ELR (cell line): ENCODE data around the gene ITGA2B.
"Not testable (repeated sequence)": the region's sequence is repeated elsewhere in the genome, so short reads cannot be mapped to it uniquely, and the experiment has no call there.

Experiments
- DNase-seq: peaks from one replicate; pipeline ENCODE4 v3.0.0-alpha.2; 2015; ENCODE audit warnings: low read depth

ITGA2B gene

DNA sequence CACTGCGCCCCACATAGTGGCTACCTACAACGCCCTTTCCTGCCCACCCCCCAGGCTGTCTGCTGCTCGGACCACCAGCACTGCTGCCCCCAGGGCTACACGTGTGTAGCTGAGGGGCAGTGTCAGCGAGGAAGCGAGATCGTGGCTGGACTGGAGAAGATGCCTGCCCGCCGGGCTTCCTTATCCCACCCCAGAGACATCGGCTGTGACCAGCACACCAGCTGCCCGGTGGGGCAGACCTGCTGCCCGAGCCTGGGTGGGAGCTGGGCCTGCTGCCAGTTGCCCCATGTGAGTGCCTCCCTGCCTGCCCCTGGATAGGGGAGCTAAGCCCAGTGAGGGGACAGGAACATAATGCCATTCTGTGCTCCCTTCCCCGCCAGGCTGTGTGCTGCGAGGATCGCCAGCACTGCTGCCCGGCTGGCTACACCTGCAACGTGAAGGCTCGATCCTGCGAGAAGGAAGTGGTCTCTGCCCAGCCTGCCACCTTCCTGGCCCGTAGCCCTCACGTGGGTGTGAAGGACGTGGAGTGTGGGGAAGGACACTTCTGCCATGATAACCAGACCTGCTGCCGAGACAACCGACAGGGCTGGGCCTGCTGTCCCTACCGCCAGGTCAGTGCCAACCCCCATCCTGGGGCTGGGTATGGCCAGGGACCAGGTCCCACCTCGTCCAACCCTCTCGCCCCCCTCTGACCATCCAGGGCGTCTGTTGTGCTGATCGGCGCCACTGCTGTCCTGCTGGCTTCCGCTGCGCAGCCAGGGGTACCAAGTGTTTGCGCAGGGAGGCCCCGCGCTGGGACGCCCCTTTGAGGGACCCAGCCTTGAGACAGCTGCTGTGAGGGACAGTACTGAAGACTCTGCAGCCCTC, 37.3 kb downstream of the ITGA2B start:
- no peak for DNase-seq

- DNase-seq = no peak
These were observed 38.0 kb downstream of the ITGA2B start for GRCh38 chr17:44351464-44351863.

GRCh38 chr17:44350733-44351226, 38.7 kb downstream of the ITGA2B start:
- DNase-seq = peak; percentile 74

DNA sequence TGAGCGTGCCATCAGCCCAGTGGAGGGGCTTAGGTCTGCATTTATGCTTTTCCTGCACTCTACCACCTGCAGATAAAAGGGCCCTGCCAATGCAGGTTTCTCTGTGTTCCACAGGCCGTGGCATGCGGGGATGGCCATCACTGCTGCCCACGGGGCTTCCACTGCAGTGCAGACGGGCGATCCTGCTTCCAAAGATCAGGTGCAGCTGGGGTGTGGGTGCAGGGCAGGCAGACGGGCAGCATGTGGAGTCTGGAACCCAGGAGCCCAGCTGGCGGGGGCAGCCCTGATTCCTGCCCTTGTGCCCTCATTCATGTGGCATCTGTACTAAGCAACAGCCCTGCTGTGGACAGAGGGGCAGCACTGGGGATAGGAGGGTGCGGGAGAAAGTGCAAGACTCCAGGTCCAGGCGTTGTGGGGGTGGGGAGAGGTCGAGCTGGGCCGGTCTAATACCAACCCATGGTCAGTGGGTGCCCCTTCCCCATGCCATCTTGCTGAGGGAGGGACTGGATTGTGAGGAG, 39.8 kb downstream of the ITGA2B start:
- DNase-seq = no peak

GRCh38 chr17:44348988-44349364, 40.5 kb downstream of the ITGA2B start:
- DNase-seq = no peak

DNA sequence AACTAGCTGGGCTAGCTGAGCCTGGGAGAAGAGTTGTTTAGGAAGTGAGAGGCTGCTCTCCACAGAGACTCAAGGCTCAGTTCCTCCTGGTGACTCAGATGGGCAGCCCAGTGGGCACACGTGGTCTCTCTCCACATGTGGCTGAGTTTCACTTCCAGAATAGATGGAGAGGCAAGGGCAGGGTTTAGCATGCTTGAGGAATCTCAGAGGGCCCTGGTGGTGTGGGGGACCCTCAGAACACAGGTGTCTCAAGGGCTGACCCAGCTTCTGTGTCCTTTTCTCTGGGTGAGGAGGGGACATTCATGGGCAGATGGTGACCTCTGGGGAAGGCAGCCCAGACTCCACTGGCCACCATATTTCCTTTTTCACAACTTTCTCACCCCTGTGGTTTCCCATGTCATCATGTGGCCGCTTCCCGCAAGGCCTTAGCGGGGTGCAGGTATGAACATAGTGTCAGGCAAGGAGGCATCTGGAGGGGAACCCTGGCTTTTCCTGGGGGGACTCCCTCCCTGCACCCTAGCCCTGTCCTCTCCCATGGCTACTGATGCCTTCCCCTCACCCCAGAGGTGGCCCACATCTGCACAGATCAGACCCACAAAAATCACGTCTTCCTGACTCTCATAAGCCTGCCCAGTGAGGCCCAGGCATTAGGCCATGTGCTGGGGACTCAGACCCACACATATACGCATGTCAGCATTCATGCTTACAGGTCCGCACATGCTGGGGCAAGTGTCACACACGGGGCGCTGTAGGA, 41.0 kb downstream of the ITGA2B start:
- DNase-seq = peak; percentile 78

DNA sequence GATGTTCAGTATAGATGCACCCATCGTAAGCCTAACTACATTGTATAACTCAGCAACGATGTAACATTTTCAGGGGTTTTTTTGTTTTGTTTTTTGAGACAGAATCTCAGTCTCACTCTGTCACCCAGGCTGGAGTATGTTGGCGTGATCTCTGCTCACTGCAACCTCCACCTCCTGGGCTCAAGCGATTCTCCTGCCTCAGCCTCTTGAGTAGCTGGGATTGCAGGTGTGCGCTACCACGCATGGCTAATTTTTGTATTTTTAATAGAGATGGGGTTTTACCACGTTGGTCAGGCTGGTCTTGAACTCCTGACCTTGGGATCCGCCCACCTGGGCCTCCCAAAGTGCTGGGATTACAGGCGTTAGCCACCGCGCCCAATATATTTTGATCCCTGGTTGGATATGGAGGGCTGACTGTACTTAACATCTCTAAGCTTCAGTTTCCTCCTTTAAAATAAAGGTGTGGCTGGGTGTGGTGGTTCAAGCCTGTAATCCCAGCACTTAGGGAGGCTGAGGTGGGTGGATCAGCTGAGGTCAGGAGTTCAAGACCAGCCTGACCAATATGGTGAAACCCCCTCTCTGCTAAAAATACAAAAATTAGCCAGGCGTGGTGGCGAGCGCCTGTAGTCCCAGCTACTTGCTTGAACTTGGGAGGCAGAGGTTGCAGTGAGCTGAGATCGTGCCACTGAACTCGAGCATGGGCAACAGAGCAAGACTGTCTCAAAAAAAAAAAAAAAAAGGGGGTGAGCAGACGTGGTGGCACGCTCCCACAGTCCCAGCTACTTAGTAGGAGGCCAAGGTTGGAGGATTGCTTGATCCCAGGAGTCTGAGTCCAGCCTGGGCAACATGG, 42.0 kb downstream of the ITGA2B start:
- not testable (repeated sequence) for DNase-seq

DNA sequence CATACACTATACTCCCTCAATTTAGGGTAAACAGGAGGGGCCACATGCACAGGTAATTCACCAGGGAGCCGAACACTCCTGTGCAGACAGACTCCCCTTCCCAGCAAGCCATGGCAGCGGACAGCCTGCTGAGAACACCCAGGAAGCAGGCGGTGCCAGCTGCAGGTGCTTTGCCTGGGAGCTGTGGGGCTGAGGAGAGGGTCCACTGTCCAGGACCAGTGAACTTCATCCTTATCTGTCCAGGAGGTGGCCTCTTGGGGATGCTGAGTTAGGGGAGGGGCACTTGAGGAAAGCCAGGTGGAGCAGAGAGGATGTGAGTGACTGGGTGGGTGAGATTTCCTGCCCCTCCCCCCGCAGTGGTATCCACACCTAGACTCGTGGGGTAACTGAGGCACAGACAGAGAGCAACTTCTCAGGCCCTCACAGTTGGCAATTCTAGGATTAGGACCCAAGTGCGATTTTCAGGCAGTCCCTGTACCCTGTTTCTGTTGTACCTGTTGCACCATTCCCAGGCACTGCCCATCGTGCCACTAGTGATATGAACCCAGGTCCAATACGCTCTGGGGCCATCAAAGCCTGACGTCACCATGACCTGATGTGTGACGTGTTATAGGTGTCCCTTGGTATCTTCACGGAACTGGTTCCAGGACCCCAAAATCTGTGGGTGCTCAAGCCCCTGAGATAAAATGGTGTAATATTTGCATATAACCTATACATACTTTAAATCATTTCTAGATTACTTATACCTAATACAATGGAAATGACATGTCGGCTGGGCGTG, 43.2 kb downstream of the ITGA2B start:
- no peak for DNase-seq

DNA sequence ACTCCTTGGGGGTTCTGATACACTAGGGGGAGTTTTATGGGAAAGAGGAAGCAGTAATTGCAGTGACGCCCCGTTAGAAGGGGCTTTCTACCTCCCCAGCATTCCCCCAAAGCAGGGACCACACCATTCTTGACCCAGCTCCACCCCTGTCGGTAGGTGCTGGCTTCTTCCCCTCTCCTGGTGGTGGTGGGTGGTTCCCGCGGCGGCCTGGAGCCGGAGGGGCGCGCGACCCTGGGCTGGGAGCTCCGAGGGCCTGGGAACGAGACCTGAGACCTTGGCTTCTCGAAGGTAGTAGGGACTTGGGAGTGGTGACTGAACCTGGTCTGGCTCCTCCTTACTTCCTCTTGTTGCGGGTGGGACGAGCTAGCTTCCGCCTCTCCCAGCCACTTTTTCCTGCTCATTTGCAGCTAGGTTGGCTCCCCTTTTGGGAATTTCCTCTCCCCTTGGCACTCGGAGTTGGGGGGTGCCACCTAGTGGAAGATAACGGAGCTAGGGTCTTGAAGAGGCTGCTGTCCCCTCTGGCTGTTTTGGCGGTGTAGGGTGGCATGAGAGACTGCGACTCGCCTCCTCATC, 43.9 kb downstream of the ITGA2B start:
- peak; percentile 86 for DNase-seq

DNA sequence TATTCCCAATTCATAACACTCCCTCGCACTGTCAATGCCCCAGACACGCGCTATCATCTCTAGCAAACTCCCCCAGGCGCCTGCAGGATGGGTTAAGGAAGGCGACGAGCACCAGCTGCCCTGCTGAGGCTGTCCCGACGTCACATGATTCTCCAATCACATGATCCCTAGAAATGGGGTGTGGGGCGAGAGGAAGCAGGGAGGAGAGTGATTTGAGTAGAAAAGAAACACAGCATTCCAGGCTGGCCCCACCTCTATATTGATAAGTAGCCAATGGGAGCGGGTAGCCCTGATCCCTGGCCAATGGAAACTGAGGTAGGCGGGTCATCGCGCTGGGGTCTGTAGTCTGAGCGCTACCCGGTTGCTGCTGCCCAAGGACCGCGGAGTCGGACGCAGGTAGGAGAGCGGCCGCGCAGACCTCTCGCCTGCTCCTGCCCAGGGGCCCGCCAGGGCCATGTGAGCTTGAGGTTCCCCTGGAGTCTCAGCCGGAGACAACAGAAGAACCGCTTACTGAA, 44.5 kb downstream of the ITGA2B start, which contains the start of gene GRN:
TSS of gene GRN (plus strand) at position 364 of the 515 bp plus-strand sequence. CDS start 3,863 bp downstream, outside the sequence.
- peak; percentile 100 for DNase-seq

- no peak for DNase-seq
These were observed 45.8 kb downstream of the ITGA2B start for GRCh38 chr17:44343510-44344209.

- DNase-seq = not testable (repeated sequence)
These were observed 48.9 kb downstream of the ITGA2B start for GRCh38 chr17:44340553-44340952.

- peak; percentile 58 for DNase-seq
These were observed 50.7 kb downstream of the ITGA2B start for GRCh38 chr17:44338702-44339101.

- DNase-seq = no peak
These were observed 53.5 kb downstream of the ITGA2B start for GRCh38 chr17:44335968-44336367.

DNA sequence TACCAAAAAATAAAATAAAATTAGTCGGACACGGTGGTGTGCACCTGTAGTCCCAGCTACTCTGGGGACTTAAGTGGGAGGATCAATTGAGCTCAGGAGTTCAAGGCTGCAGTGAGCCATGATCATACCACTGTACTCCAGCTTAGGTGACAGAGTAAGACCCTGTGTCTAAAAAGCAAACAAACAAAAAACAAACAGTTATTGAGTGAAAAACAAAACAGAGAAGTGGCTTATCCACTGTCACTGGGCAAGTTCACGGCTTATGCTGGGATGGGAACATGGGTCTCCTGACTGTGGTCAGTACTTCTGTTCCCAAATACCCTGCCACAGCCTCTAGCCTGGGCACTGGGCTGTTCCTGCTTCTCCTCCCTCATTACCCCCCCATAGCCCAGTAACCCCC, 53.9 kb downstream of the ITGA2B start:
- DNase-seq = no peak

DNA sequence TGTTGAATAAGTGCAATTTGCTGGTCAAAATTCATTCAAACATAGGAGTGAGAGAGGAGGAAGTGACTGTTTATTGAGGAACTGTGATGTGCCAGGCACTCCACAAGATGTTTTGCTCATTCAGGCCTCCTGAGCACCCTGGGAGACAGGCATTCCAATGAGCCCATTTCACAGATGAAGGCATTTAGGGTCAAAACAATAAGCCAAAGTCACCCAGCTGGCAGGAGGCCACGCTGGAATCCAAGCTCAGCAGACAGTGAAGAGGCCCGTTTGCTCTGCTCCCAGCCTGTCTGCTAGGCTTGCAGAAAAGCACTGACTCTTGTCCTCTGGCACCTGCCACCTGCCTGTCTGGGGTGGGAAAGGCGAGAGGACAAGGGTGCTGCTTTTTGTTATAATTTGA, 54.7 kb downstream of the ITGA2B start:
- DNase-seq = no peak

DNA sequence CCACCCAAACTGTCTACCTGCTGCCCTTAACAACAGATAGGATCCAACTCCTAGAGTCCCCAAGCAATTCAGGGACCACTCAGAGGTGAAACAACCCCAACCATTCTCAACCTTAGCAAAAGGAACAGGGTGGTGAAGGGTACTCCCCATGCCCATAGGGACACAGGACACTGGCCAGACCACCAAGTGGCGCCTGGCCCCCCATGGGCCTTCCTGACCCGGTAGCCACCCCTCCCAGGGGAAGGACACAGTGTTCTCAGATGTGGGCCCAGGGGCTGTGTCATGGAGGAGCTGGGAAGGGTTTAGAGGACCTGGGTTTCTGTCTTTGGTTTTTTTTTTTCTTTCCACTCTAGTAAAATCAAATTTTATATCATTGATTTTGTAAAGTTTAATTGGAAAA, 55.1 kb downstream of the ITGA2B start:
- no peak for DNase-seq

GRCh38 chr17:44333371-44333770, 56.1 kb downstream of the ITGA2B start:
- no peak for DNase-seq

DNA sequence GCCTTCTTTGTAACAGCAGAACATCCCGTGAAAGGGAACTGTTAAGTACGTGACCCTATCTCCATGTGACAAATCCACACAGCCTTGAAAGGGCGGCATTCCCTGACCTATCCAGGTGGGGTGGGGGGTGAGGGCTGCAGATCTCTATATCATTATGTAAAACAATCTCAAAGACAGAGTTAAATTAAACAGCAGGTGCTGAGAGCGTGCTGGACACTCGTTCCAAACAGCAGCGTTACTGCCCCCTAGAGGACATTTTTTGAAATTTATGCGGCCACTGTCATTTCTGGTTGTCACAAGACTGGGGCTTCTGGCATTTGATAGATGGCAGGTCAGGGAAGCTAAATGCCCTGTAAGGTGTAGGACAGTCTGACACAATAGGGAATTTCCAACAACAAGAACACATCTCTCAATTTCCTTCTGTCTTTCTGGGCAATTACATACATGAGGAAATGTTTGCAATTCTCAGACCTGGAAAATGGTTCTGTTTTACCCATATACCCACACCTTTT, 58.1 kb downstream of the ITGA2B start:
- DNase-seq = peak; percentile 85

DNA sequence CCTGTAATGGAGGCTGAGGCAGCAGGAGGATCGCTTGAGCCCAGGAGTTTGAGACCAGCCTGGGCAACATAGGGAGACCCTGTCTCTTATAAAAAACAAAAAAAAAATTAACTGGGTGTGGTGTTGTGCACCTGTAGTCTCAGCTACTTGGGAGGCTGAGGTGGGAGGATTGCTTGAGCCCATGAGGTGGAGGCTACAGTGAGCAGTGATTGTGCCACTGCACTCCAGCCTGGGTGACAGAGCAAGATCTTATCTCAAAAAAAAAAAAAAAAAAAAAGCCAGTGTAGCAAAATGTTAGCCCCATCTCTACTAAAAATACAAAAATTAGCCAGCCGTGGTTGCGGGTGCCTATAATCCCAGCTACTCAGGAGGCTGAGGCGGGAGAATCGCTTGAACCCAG, 59.2 kb downstream of the ITGA2B start:
- DNase-seq = not testable (repeated sequence)
